Sigmoid colon (tissue), 4 donors: ENCODE data around the gene MS4A8.

ENCODE experiments used
- POLR2AphosphoS5 ChIP-seq, 4 donors: sonication (generic); formaldehyde crosslinking; IDR thresholded peaks; one replicate each; pipeline ENCODE4 v1.6.1; 2017; ENCODE audit warnings: antibody characterized with exemption in 4 of 4
- TF ChIP-seq, protein P1 (sequence below), 4 experiments: fragments of 450-650 bp in 3 of 4; fragments of 200-600 bp in 1 of 4; IDR thresholded peaks; one replicate each; pipeline ENCODE4 v1.5.1; 2016 to 2019; ENCODE audit warnings: antibody characterized with exemption in 4 of 4, mild to moderate bottlenecking in 3 of 4, moderate library complexity in 2 of 4

DNA sequence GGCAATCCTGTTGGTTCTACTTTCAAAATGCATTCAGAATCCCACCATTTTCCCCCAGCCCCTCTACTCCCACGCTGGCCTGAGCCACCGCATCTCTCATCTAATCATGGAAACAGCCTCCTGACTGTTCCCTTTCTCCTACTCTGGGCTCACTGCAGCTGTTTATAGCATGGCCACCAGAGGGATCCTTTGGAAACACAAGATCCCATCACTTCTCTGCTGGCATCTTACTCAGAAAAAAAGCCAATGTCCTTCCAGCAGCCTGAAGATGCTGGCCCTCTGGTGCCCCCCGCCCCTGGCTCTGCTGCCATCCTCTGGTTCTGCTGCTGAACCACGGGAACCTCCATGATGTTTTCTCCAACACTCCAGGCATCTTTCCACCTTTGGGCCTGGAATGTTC lies 11.1 kb downstream of the MS4A8 start:
- TF ChIP-seq POLR2AphosphoS5 (IDR thresholded peaks at IDR 0.05), result no peak
- TF ChIP-seq, protein P1, sequence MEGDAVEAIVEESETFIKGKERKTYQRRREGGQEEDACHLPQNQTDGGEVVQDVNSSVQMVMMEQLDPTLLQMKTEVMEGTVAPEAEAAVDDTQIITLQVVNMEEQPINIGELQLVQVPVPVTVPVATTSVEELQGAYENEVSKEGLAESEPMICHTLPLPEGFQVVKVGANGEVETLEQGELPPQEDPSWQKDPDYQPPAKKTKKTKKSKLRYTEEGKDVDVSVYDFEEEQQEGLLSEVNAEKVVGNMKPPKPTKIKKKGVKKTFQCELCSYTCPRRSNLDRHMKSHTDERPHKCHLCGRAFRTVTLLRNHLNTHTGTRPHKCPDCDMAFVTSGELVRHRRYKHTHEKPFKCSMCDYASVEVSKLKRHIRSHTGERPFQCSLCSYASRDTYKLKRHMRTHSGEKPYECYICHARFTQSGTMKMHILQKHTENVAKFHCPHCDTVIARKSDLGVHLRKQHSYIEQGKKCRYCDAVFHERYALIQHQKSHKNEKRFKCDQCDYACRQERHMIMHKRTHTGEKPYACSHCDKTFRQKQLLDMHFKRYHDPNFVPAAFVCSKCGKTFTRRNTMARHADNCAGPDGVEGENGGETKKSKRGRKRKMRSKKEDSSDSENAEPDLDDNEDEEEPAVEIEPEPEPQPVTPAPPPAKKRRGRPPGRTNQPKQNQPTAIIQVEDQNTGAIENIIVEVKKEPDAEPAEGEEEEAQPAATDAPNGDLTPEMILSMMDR (IDR thresholded peaks at IDR 0.05), result no peak
